Hematopoietic multipotent progenitor cell treated with erythropoietin and hydrocortisone succinate and interleukin-3 and kit ligand, for 4 days (in vitro differentiated cells): ENCODE data around the gene MFSD12.

Experiments used
- DNase-seq: peaks from one replicate; pipeline ENCODE4 v3.0.0-alpha.2; 2015

MFSD12 gene

DNA sequence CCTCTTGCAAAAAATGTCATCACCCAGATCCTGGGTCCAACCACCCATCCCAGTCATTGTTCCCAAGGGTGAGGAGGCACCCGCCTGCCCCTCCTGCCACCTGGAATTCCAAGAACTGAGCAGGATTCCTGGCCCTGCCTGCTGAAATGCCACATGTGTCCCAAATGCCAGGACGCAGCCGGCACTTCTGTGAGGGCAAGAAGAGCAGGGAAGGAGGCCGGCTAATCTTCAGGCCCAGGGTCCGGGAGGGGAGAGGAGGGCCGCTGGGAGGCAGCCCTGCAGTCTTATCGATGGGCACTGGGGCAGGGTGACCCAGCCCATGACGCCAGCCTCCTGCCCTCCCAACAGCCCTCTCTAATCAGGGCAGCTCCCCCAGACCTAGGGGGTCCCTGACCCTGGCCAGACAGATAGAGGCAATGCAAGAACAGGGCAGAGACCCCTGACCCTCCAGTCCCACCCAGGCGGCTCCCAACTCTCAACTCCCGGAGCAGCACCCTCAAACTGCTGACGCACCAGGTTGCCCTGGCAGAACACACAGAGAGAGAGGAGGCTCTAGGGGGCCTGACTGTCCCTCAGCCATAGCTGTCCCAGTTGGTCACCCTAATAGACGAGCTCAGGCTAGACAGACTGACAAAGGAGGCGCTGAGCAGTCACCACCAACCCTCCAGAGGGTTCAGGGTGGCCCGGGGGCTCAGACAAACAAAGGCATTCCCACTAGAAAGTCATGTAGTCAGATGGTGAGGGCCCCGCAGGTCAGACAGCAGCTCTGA is 1.5 kb downstream of the MFSD12 start:
- no peak for DNase-seq

- peak; percentile 55 for DNase-seq
These were observed 2.9 kb downstream of the MFSD12 start for GRCh38 chr19:3554254-3555083.

- DNase-seq: no peak
These were observed 5.6 kb downstream of the MFSD12 start for GRCh38 chr19:3551792-3552095.

DNA sequence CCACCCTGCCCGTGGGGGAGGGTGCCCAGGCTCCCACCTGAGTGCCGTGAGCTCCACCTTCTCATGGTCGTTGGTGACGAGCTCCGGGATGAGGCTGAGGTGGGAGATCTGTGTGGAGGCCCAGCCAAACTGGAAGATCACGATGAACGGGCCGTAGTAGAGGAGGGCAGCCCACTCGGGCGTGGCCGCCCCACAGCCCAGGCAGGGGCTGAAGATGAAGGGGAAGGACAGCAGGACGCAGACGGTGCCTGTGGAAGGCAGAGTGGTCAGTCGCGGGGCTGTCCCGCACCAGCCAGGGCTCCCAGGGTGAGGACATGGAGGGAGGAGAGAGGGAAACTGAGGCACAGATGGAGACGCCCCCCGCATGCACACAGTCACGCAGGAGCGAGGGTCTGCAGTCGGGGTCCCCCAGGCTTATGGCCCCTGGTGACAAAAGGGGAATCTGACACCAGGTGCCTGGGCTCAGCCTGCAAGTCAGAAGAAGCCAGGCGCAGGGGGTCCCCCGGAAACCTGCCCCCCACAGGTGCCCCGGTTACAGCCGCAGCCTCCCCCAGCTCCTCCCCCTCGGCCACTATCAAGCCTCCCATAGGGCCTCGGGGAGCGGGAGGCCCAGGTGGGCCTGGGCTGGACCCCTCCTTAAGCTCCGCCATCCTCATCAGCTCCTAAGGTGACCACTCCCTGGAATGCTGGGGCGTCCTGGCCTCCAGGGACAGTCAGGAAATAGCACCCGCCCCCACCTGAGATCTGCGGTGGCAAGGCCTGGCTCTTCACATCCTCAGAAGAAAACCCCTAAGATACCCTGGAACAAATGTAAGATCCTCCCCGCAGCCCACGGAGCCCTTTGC is 6.2 kb downstream of the MFSD12 start:
- no peak for DNase-seq

DNA sequence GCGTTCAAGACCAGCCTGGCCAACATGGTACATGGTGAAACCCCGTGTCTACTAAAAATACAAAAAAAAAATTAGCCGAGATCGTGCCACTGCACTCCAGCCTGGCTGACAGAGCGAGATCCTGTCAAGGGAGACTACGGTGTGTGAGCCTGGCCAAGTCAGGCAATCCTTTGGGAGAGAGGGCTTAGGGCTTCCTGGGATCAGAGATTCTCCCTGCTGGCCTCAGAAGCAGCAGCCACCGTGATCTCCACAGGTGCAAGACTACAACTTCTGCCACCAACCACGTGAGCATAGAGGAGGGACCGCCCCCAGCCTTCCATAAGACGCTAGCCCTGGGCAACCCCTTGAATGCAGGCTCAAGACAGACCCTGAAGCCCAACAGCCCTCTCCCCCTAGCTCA is 7.6 kb downstream of the MFSD12 start:
- no peak for DNase-seq

- peak; percentile 73 for DNase-seq
These were observed 8.8 kb downstream of the MFSD12 start for GRCh38 chr19:3548606-3549005.

DNA sequence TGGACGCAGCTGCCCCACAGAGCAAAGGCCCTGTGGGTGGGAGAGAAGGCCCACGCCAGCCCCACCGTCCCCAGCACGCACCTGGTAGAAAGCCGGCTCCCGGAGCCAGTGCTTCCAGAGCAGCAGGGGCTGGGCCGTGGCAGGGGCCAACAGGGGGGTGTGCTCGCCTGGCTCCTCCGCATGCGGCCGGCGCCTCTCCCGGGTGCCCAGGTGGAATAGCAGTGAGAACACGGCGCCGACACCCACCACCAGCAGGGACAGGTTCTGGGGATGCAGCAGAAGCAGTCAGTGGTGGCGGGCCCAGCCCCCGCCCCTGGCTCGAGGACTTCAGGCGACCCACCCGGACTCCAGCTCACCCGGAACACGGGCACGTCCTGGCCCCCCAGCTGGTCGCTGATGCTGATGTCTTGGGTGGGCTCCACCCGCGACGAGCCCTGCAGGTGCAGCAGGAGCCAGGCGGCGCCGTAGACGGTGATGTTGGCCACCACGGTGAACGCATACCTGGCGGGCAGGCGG is 9.6 kb downstream of the MFSD12 start:
- no peak for DNase-seq

- peak; percentile 63 for DNase-seq
These were observed 10.1 kb downstream of the MFSD12 start for GRCh38 chr19:3547301-3547731.

GRCh38 chr19:3546119-3546518 is 11.3 kb downstream of the MFSD12 start:
- DNase-seq: no peak

DNA sequence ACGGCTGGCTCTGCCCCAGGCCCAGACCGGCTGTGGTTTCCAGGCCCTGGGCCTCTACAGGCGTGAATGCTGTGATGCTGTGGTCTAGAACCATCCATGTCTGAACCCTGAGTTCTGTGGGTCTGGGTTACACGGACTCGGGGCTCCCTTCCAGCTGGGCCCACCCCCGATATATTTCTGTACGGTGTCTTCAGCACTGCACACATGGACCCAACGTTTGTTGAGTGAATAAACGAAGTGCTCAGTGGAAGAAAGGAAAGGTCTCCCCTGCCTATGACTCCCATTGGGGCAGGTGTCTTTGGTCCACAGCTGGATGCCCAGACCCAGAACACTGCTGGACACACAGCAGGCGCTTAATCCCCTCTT is 11.7 kb downstream of the MFSD12 start:
- DNase-seq: no peak

- DNase-seq: peak; percentile 79
These were observed 12.4 kb downstream of the MFSD12 start for GRCh38 chr19:3544742-3545668.

DNA sequence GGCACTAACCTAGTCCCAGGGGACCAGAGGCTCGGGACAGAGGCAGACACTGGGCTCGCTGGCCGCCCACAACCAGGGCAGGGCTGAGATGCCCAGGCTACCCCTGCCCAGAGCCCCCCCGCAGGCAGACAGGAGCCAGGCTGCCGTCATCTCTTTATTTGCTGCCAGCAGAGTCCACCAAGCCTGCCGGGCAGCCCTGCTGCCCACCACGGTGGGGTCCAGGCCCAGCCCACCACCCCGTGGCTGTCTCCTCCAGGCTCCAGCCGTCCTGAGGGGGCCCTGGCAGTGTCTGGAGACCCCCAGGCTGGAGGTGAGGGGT is 13.4 kb downstream of the MFSD12 start:
- DNase-seq: no peak

DNA sequence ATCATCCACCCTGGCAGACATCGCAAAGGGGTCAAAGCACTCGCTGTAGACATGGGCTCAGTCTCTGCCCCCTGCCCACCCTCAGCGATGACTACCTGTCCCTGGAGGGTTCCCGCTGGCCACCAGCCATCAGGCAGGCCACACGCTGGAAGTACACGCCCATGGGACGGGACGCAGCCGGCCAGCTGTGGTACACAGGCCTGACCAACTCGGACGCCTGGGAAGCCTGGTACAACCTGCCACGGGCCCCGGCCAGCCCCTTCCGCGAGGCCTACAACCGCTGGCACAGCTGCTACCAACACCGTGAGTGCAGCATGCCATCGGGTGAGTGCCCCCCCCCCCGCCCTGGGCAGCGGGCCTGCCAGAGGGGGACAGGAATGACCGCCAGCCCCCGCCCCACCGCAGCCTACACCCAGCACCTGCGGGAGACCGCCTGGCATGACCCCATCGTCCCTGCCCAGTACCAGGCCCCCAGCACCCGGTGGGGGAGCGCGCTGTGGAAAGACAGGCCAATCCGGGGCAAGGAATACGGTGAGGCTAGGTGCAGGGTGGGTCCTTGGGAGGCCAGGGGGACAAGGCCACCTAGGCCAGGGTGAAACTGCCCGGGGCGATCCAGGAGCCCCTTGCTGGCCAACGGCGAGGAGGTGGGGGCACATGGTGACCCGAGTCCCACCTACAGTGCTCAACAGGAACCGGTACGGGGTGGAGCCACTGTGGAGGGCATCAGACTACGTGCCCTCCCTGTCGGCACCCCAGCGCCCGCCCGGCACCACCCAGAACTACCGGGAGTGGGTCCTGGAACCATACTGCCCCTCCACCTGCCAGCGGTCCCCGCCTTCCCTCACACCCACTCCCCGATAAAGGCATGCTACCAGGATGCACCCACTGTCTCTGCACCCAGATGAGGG is 14.0 kb downstream of the MFSD12 start:
- DNase-seq: no peak

GRCh38 chr19:3539756-3540118 is 17.6 kb downstream of the MFSD12 start:
- no peak for DNase-seq

- DNase-seq: no peak
These were observed 18.2 kb downstream of the MFSD12 start, which contains the start of gene TEKTIP1 for GRCh38 chr19:3538965-3539755. Gene TEKTIP1, plus strand, starts transcription at chr19:3539174. Its CDS starts 4 bp downstream, at chr19:3539178.

- DNase-seq: no peak
These were observed 19.0 kb downstream of the MFSD12 start for GRCh38 chr19:3538258-3538929.

- peak; percentile 32 for DNase-seq
These were observed 19.7 kb downstream of the MFSD12 start for GRCh38 chr19:3537438-3538240.

GRCh38 chr19:3537101-3537437 is 20.3 kb downstream of the MFSD12 start:
- DNase-seq: no peak
